Measurements from ENCODE around the gene ZKSCAN2. TPM values are rescaled to one million over a fixed set of nuclear protein-coding genes. Genes with fewer than 3 reads are reported as not detected.

Gene ZKSCAN2
- polyA plus RNA-seq (2013, experiment 1 of 2), result 6.2 TPM
- polyA plus RNA-seq (2013, experiment 2 of 2), result 6.0 TPM

- Histone ChIP-seq H3K4ac (ENCODE audit: low read depth, low read length) (peak within 1 kb of the TSS; percentile 95), H3K56ac (ENCODE audit: low read length) (peak within 1 kb of the TSS; percentile 93), H3K27ac (ENCODE audit: low read depth, low read length) (peak within 1 kb of the TSS; percentile 100), H4K5ac (ENCODE audit: low read length) (peak within 1 kb of the TSS; percentile 65), H3K4me3 (ENCODE audit: low read length) (peak within 1 kb of the TSS; percentile 95), H3K4me2 (ENCODE audit: low read length) (peak within 1 kb of the TSS; percentile 98), H2BK15ac (replicated peaks; ENCODE audit: low read depth) (no peak within 1 kb of the TSS), H3K79me1 (ENCODE audit: low read length) (peaks cover 22% of the 10 kb centered on the region), H3K36me3 (ENCODE audit: control insufficient read depth, insufficient read depth, low read length) (no peaks in the 10 kb centered on the region), H3K23ac (ENCODE audit: low read length) (peak within 1 kb of the TSS; percentile 97), H3K18ac (ENCODE audit: low read length) (peak within 1 kb of the TSS; percentile 99), H2AK5ac (ENCODE audit: low read length) (peak within 1 kb of the TSS; percentile 89), H3K79me2 (ENCODE audit: control insufficient read depth, insufficient read depth, low read length) (peaks cover 40% of the 10 kb centered on the region), H3K4me1 (ENCODE audit: control insufficient read depth, low read depth, low read length) (peaks cover 2% of the 10 kb centered on the region), H2BK120ac (ENCODE audit: low read depth, low read length) (peak within 1 kb of the TSS; percentile 61), H3K27me3 (ENCODE audit: insufficient read depth, low read length, poor library complexity) (no peaks in the 10 kb centered on the region), H4K8ac (ENCODE audit: low read depth, low read length) (peak within 1 kb of the TSS; percentile 100), H3K9ac (ENCODE audit: low read length) (peak within 1 kb of the TSS; percentile 89), H2BK5ac (ENCODE audit: low read length) (peak within 1 kb of the TSS; percentile 99)
- peak; percentile 93 for DNase-seq
- WGBS (ENCODE audit: extremely low coverage, insufficient coverage, low lambda C conversion rate), result no CpG with 5 or more reads among the region's 69 CpGs
These were observed at the start of gene ZKSCAN2 for GRCh38 chr16:25257470-25257955. Gene ZKSCAN2 (minus strand): TSS chr16:25257845. CDS start chr16:25257127, 718 bp downstream.

GRCh38 chr16:25299792-25300590 lies 42.3 kb upstream of the ZKSCAN2 start:
- Histone ChIP-seq H3K4ac (ENCODE audit: low read depth, low read length) (no peak overlapping the region), H3K4me2 (ENCODE audit: low read length) (no peak overlapping the region), H2BK120ac (ENCODE audit: low read depth, low read length) (no peak overlapping the region), H3K18ac (ENCODE audit: low read length) (no peak overlapping the region), H3K56ac (ENCODE audit: low read length) (no peak overlapping the region), H2BK15ac (replicated peaks; ENCODE audit: low read depth) (no peak overlapping the region), H4K8ac (ENCODE audit: low read depth, low read length) (no peak overlapping the region), H3K4me3 (ENCODE audit: low read length) (no peak overlapping the region), H3K79me2 (ENCODE audit: control insufficient read depth, insufficient read depth, low read length) (no peaks in the 10 kb centered on the region), H3K9ac (ENCODE audit: low read length) (no peak overlapping the region), H2BK5ac (ENCODE audit: low read length) (no peak overlapping the region), H2AK5ac (ENCODE audit: low read length) (no peak overlapping the region), H3K79me1 (ENCODE audit: low read length) (no peaks in the 10 kb centered on the region), H4K5ac (ENCODE audit: low read length) (no peak overlapping the region), H3K27me3 (ENCODE audit: insufficient read depth, low read length, poor library complexity) (no peaks in the 10 kb centered on the region), H3K4me1 (ENCODE audit: control insufficient read depth, low read depth, low read length) (no peaks in the 10 kb centered on the region), H3K36me3 (ENCODE audit: control insufficient read depth, insufficient read depth, low read length) (no peaks in the 10 kb centered on the region), H3K23ac (ENCODE audit: low read length) (no peak overlapping the region), H3K27ac (ENCODE audit: low read depth, low read length) (no peak overlapping the region)
- no peak for DNase-seq
- no CpG with 5 or more reads among the region's 4 CpGs for WGBS (ENCODE audit: extremely low coverage, insufficient coverage, low lambda C conversion rate)

GRCh38 chr16:25298165-25298872 lies 40.7 kb upstream of the ZKSCAN2 start:
- H3K9ac ChIP-seq (ENCODE audit: low read length), result no peak overlapping the region
- H3K36me3 ChIP-seq (ENCODE audit: control insufficient read depth, insufficient read depth, low read length), result no peaks in the 10 kb centered on the region
- no peak overlapping the region for H3K27ac ChIP-seq (ENCODE audit: low read depth, low read length)
- no CpG with 5 or more reads among the region's 5 CpGs for WGBS (ENCODE audit: extremely low coverage, insufficient coverage, low lambda C conversion rate)
- no peaks in the 10 kb centered on the region for H3K79me1 ChIP-seq (ENCODE audit: low read length)
- no peak overlapping the region for H2AK5ac ChIP-seq (ENCODE audit: low read length)
- H4K8ac ChIP-seq (ENCODE audit: low read depth, low read length), result no peak overlapping the region
- H2BK120ac ChIP-seq (ENCODE audit: low read depth, low read length), result no peak overlapping the region
- no peak overlapping the region for H2BK15ac ChIP-seq (replicated peaks; ENCODE audit: low read depth)
- H3K27me3 ChIP-seq (ENCODE audit: insufficient read depth, low read length, poor library complexity), result no peaks in the 10 kb centered on the region
- no peak overlapping the region for H3K18ac ChIP-seq (ENCODE audit: low read length)
- DNase-seq, result no peak
- H3K23ac ChIP-seq (ENCODE audit: low read length), result no peak overlapping the region
- no peak overlapping the region for H3K4me2 ChIP-seq (ENCODE audit: low read length)
- no peak overlapping the region for H4K5ac ChIP-seq (ENCODE audit: low read length)
- H3K56ac ChIP-seq (ENCODE audit: low read length), result no peak overlapping the region
- H3K4me1 ChIP-seq (ENCODE audit: control insufficient read depth, low read depth, low read length), result no peaks in the 10 kb centered on the region
- no peaks in the 10 kb centered on the region for H3K79me2 ChIP-seq (ENCODE audit: control insufficient read depth, insufficient read depth, low read length)
- no peak overlapping the region for H3K4ac ChIP-seq (ENCODE audit: low read depth, low read length)
- no peak overlapping the region for H3K4me3 ChIP-seq (ENCODE audit: low read length)
- no peak overlapping the region for H2BK5ac ChIP-seq (ENCODE audit: low read length)

GRCh38 chr16:25297151-25297787 lies 39.6 kb upstream of the ZKSCAN2 start:
- H3K79me2 ChIP-seq (ENCODE audit: control insufficient read depth, insufficient read depth, low read length), result no peaks in the 10 kb centered on the region
- no peak overlapping the region for H3K27ac ChIP-seq (ENCODE audit: low read depth, low read length)
- H2BK15ac ChIP-seq (replicated peaks; ENCODE audit: low read depth), result no peak overlapping the region
- H3K23ac ChIP-seq (ENCODE audit: low read length), result no peak overlapping the region
- no peak overlapping the region for H2BK120ac ChIP-seq (ENCODE audit: low read depth, low read length)
- no peak overlapping the region for H3K4me3 ChIP-seq (ENCODE audit: low read length)
- H2BK5ac ChIP-seq (ENCODE audit: low read length), result no peak overlapping the region
- no peak overlapping the region for H3K18ac ChIP-seq (ENCODE audit: low read length)
- no peak overlapping the region for H3K56ac ChIP-seq (ENCODE audit: low read length)
- H3K79me1 ChIP-seq (ENCODE audit: low read length), result no peaks in the 10 kb centered on the region
- no peak overlapping the region for H2AK5ac ChIP-seq (ENCODE audit: low read length)
- no peak overlapping the region for H3K4me2 ChIP-seq (ENCODE audit: low read length)
- H3K4ac ChIP-seq (ENCODE audit: low read depth, low read length), result no peak overlapping the region
- no CpG with 5 or more reads among the region's 6 CpGs for WGBS (ENCODE audit: extremely low coverage, insufficient coverage, low lambda C conversion rate)
- H4K8ac ChIP-seq (ENCODE audit: low read depth, low read length), result no peak overlapping the region
- no peaks in the 10 kb centered on the region for H3K36me3 ChIP-seq (ENCODE audit: control insufficient read depth, insufficient read depth, low read length)
- no peak overlapping the region for H4K5ac ChIP-seq (ENCODE audit: low read length)
- H3K9ac ChIP-seq (ENCODE audit: low read length), result no peak overlapping the region
- H3K4me1 ChIP-seq (ENCODE audit: control insufficient read depth, low read depth, low read length), result no peaks in the 10 kb centered on the region
- no peak for DNase-seq
- no peaks in the 10 kb centered on the region for H3K27me3 ChIP-seq (ENCODE audit: insufficient read depth, low read length, poor library complexity)

GRCh38 chr16:25291580-25291979 lies 33.9 kb upstream of the ZKSCAN2 start:
- Histone ChIP-seq H3K4me1 (ENCODE audit: control insufficient read depth, low read depth, low read length) (no peaks in the 10 kb centered on the region), H3K4me2 (ENCODE audit: low read length) (no peak overlapping the region), H4K5ac (ENCODE audit: low read length) (no peak overlapping the region), H2BK5ac (ENCODE audit: low read length) (no peak overlapping the region), H3K4me3 (ENCODE audit: low read length) (no peak overlapping the region), H4K8ac (ENCODE audit: low read depth, low read length) (no peak overlapping the region), H3K36me3 (ENCODE audit: control insufficient read depth, insufficient read depth, low read length) (no peaks in the 10 kb centered on the region), H3K23ac (ENCODE audit: low read length) (no peak overlapping the region), H3K18ac (ENCODE audit: low read length) (no peak overlapping the region), H3K79me1 (ENCODE audit: low read length) (no peaks in the 10 kb centered on the region), H2AK5ac (ENCODE audit: low read length) (no peak overlapping the region), H3K27me3 (ENCODE audit: insufficient read depth, low read length, poor library complexity) (no peaks in the 10 kb centered on the region), H3K79me2 (ENCODE audit: control insufficient read depth, insufficient read depth, low read length) (no peaks in the 10 kb centered on the region), H3K56ac (ENCODE audit: low read length) (no peak overlapping the region), H2BK120ac (ENCODE audit: low read depth, low read length) (no peak overlapping the region), H3K9ac (ENCODE audit: low read length) (no peak overlapping the region), H3K4ac (ENCODE audit: low read depth, low read length) (no peak overlapping the region), H3K27ac (ENCODE audit: low read depth, low read length) (no peak overlapping the region), H2BK15ac (replicated peaks; ENCODE audit: low read depth) (no peak overlapping the region)
- whole genome bisulfite sequencing (ENCODE audit: extremely low coverage, insufficient coverage, low lambda C conversion rate), result no CpG with 5 or more reads among the region's 3 CpGs
- no peak for DNase-seq
